WTC11 (cell line): ENCODE data around the gene PAK3. TPM values are rescaled to one million over a fixed set of nuclear protein-coding genes. Genes with fewer than 3 reads are reported as not detected.

Experiments
- ATAC-seq: fragments of 200-7000 bp; cut with Tn5 transposase; 2 replicates; pipeline ENCODE4 v1.10.0; 2021; ENCODE audit warnings: mild to moderate bottlenecking, moderate library complexity
- CTCF ChIA-PET: fragments of 300-600 bp; sonication (Branson Sonifier 250); formaldehyde crosslinking; loops from one replicate; lab custom pipeline; 2021; ENCODE audit warnings: antibody characterized with exemption; lab: Charles Lee
- POLR2A ChIA-PET: fragments of 350-600 bp; sonication (Branson Sonifier 250); formaldehyde crosslinking; loops from one replicate; lab custom pipeline; 2021; ENCODE audit warnings: antibody characterized with exemption; lab: Charles Lee
- DNase-seq: peaks from one replicate; pipeline ENCODE4 v3.0.0; 2021; ENCODE audit warnings: low spot score
- H3K27ac Mint-ChIP-seq: 2 replicates; pipeline ENCODE4 v1.8.0; 2021; ENCODE audit warnings: mixed read lengths
- H3K27me3 Mint-ChIP-seq: 2 replicates; pipeline ENCODE4 v1.8.0; 2021; ENCODE audit warnings: low read depth, mild to moderate bottlenecking, moderate library complexity, mixed read lengths
- H3K36me3 Mint-ChIP-seq: 2 replicates; pipeline ENCODE4 v1.8.0; 2021; ENCODE audit warnings: mixed read lengths
- H3K4me1 Mint-ChIP-seq: 2 replicates; pipeline ENCODE4 v1.8.0; 2022; ENCODE audit warnings: mixed read lengths
- H3K4me3 Mint-ChIP-seq: 2 replicates; pipeline ENCODE4 v1.8.0; 2021; ENCODE audit warnings: mild to moderate bottlenecking, moderate library complexity, mixed read lengths
- H3K9me3 Mint-ChIP-seq: 2 replicates; pipeline ENCODE4 v1.8.0; 2021; ENCODE audit warnings: mixed read lengths
- AFF4 ChIP-seq: sonication (generic); formaldehyde crosslinking; IDR thresholded peaks from 2 replicates; pipeline ENCODE4 v1.8.1; 2023; ENCODE audit warnings: mild to moderate bottlenecking, missing genetic modification reagents, borderline replicate concordance
- ATF3 ChIP-seq: sonication (generic); formaldehyde crosslinking; conservative IDR thresholded peaks from 2 replicates; pipeline ENCODE4 v1.8.1; 2022; ENCODE audit warnings: mild to moderate bottlenecking, missing genetic modification reagents
- CBFB ChIP-seq: sonication (generic); formaldehyde crosslinking; IDR thresholded peaks from 2 replicates; pipeline ENCODE4 v1.8.1; 2022; ENCODE audit warnings: mild to moderate bottlenecking, low read depth, missing genetic modification reagents
- CTCF ChIP-seq: fragments of 200-600 bp; IDR thresholded peaks from 2 replicates; pipeline ENCODE4 v1.8.0; 2022; ENCODE audit warnings: antibody characterized with exemption
- E2F5 ChIP-seq: sonication (generic); formaldehyde crosslinking; IDR thresholded peaks from 2 replicates; pipeline ENCODE4 v1.8.1; 2022; ENCODE audit warnings: mild to moderate bottlenecking, moderate library complexity, missing genetic modification reagents
- IRF2 ChIP-seq: sonication (generic); formaldehyde crosslinking; IDR thresholded peaks from 2 replicates; pipeline ENCODE4 v1.8.0; 2022; ENCODE audit warnings: low read depth, missing genetic modification reagents, borderline replicate concordance
- MXD4 ChIP-seq: fragments of 250-450 bp; sonication (Bioruptor Pico); IDR thresholded peaks from 2 replicates; pipeline ENCODE4 v1.8.0; 2021; ENCODE audit warnings: mild to moderate bottlenecking, moderate library complexity, borderline replicate concordance
- USF1 ChIP-seq: sonication (generic); formaldehyde crosslinking; IDR thresholded peaks from 2 replicates; pipeline ENCODE4 v1.8.0; 2022; ENCODE audit warnings: mild to moderate bottlenecking, missing genetic modification reagents
- USF2 ChIP-seq: sonication (generic); formaldehyde crosslinking; IDR thresholded peaks from 2 replicates; pipeline ENCODE4 v1.8.1; 2023; ENCODE audit warnings: mild to moderate bottlenecking, missing genetic modification reagents, moderate library complexity
- ZBTB43 ChIP-seq: sonication (generic); formaldehyde crosslinking; IDR thresholded peaks from 2 replicates; pipeline ENCODE4 v1.8.1; 2023; ENCODE audit warnings: mild to moderate bottlenecking, missing genetic modification reagents
- ZNF512 ChIP-seq: sonication (generic); formaldehyde crosslinking; IDR thresholded peaks from 2 replicates; pipeline ENCODE4 v1.8.1; 2022; ENCODE audit warnings: missing genetic modification reagents, borderline replicate concordance
- total RNA-seq: library from RNA; stranded (reverse); gene quantifications from 3 replicates; pipeline ENCODE4 v1.2.3, GENCODE V29; 2021
- TF ChIP-seq, protein P1 (sequence below): sonication (generic); formaldehyde crosslinking; IDR thresholded peaks from 2 replicates; pipeline ENCODE4 v1.8.0; 2022; ENCODE audit warnings: missing genetic modification reagents
- TF ChIP-seq, protein P2 (sequence below): sonication (generic); formaldehyde crosslinking; IDR thresholded peaks from 2 replicates; pipeline ENCODE4 v1.8.0; 2023; ENCODE audit warnings: missing genetic modification reagents, mild to moderate bottlenecking, borderline replicate concordance

PAK3 gene
- total RNA-seq, 1 experiment from 2014 or later: 5.1 TPM

GRCh38 chrX:111199505-111199904 lies 103.5 kb downstream of the PAK3 start:
- no peaks in the 10 kb centered on the region for H3K9me3 Mint-ChIP-seq
- ChIA-PET CTCF (interaction anchor here (0.5 kb wide), 1 partner anchor 246 kb away, joined by 3 read pairs; no protein-coding TSS in a partner anchor), POLR2A (no interaction called here)
- no peak for ATAC-seq
- no peak for DNase-seq
- no peaks in the 10 kb centered on the region for H3K27me3 Mint-ChIP-seq
- H3K4me1 Mint-ChIP-seq: no peaks in the 10 kb centered on the region
- no peak overlapping the region for H3K4me3 Mint-ChIP-seq
- H3K36me3 Mint-ChIP-seq: no peaks in the 10 kb centered on the region
- TF ChIP-seq USF2 (no peak), USF1 (CRISPR knock-in tag) (no peak), ZNF512 (CRISPR knock-in tag) (no peak), ZBTB43 (CRISPR knock-in tag) (no peak)
- TF ChIP-seq, protein P1, sequence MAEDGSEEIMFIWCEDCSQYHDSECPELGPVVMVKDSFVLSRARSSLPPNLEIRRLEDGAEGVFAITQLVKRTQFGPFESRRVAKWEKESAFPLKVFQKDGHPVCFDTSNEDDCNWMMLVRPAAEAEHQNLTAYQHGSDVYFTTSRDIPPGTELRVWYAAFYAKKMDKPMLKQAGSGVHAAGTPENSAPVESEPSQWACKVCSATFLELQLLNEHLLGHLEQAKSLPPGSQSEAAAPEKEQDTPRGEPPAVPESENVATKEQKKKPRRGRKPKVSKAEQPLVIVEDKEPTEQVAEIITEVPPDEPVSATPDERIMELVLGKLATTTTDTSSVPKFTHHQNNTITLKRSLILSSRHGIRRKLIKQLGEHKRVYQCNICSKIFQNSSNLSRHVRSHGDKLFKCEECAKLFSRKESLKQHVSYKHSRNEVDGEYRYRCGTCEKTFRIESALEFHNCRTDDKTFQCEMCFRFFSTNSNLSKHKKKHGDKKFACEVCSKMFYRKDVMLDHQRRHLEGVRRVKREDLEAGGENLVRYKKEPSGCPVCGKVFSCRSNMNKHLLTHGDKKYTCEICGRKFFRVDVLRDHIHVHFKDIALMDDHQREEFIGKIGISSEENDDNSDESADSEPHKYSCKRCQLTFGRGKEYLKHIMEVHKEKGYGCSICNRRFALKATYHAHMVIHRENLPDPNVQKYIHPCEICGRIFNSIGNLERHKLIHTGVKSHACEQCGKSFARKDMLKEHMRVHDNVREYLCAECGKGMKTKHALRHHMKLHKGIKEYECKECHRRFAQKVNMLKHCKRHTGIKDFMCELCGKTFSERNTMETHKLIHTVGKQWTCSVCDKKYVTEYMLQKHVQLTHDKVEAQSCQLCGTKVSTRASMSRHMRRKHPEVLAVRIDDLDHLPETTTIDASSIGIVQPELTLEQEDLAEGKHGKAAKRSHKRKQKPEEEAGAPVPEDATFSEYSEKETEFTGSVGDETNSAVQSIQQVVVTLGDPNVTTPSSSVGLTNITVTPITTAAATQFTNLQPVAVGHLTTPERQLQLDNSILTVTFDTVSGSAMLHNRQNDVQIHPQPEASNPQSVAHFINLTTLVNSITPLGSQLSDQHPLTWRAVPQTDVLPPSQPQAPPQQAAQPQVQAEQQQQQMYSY (CRISPR knock-in tag): no peak
- TF ChIP-seq, protein P2, sequence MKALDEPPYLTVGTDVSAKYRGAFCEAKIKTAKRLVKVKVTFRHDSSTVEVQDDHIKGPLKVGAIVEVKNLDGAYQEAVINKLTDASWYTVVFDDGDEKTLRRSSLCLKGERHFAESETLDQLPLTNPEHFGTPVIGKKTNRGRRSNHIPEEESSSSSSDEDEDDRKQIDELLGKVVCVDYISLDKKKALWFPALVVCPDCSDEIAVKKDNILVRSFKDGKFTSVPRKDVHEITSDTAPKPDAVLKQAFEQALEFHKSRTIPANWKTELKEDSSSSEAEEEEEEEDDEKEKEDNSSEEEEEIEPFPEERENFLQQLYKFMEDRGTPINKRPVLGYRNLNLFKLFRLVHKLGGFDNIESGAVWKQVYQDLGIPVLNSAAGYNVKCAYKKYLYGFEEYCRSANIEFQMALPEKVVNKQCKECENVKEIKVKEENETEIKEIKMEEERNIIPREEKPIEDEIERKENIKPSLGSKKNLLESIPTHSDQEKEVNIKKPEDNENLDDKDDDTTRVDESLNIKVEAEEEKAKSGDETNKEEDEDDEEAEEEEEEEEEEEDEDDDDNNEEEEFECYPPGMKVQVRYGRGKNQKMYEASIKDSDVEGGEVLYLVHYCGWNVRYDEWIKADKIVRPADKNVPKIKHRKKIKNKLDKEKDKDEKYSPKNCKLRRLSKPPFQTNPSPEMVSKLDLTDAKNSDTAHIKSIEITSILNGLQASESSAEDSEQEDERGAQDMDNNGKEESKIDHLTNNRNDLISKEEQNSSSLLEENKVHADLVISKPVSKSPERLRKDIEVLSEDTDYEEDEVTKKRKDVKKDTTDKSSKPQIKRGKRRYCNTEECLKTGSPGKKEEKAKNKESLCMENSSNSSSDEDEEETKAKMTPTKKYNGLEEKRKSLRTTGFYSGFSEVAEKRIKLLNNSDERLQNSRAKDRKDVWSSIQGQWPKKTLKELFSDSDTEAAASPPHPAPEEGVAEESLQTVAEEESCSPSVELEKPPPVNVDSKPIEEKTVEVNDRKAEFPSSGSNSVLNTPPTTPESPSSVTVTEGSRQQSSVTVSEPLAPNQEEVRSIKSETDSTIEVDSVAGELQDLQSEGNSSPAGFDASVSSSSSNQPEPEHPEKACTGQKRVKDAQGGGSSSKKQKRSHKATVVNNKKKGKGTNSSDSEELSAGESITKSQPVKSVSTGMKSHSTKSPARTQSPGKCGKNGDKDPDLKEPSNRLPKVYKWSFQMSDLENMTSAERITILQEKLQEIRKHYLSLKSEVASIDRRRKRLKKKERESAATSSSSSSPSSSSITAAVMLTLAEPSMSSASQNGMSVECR (CRISPR knock-in tag): no peak
- TF ChIP-seq, all 79 proteins: peak for 0
- no peak overlapping the region for H3K27ac Mint-ChIP-seq

DNA sequence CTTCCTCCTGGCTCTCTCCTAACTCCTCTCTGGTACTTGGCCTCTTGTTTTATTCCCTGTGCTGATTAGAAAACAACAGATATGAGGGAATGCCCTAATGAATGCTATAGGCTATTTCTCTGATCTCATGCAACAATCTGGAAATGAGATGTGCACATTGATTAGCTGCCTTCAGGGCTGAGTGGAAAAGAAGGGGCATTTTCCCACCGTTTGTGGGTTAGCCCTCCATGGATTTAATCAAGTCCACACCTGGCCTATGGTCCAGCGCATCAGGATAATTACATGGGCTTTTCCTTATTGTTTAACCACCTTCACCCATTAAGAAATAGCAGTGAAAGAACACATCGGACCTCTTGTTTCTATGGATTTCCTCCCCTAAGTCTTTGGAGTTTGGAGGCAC lies 104.3 kb downstream of the PAK3 start:
- ChIA-PET POLR2A (no interaction called here), CTCF (interaction anchor here (0.5 kb wide), 1 partner anchor 245 kb away, joined by 3 read pairs; no protein-coding TSS in a partner anchor)
- DNase-seq (no peak), ATAC-seq (no peak)
- Mint-ChIP-seq H3K4me3 (no peak overlapping the region), H3K27me3 (no peaks in the 10 kb centered on the region), H3K4me1 (no peaks in the 10 kb centered on the region), H3K9me3 (no peaks in the 10 kb centered on the region), H3K27ac (no peak overlapping the region), H3K36me3 (no peaks in the 10 kb centered on the region)
- TF ChIP-seq E2F5 (no peak), CTCF (no peak), ATF3 (CRISPR knock-in tag) (no peak), CBFB (no peak), AFF4 (CRISPR knock-in tag) (no peak), IRF2 (CRISPR knock-in tag) (no peak), MXD4 (CRISPR knock-in tag) (no peak)
